ENCODE results near the gene SCFD1. TPM values are rescaled to one million over a fixed set of nuclear protein-coding genes. Genes with fewer than 3 reads are reported as not detected.

SCFD1 gene
- total RNA-seq, 6 experiments from 2014 or later, result 26.5 to 44.6 (median 34.8) TPM

DNA sequence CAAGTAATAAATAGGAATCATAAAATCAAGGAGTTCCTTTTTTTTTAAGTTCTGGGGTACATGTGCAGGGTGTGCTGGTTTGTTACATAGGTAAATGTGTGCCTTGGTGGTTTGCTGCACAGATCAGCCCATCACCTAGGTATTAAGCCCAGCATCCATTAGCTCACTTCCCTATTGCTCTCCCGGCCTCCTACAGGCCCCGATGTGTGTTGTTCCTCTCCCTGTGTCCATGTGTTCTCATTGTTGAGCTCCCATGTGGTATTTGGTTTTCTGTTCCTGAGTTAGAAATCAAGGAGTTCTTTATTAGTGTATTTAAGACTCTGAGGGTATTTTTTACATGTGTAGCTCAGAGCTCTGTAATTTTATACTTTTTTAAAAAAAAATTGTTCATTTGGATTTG, 86.0 kb downstream of the SCFD1 start:
- TF ChIP-seq, protein P1, sequence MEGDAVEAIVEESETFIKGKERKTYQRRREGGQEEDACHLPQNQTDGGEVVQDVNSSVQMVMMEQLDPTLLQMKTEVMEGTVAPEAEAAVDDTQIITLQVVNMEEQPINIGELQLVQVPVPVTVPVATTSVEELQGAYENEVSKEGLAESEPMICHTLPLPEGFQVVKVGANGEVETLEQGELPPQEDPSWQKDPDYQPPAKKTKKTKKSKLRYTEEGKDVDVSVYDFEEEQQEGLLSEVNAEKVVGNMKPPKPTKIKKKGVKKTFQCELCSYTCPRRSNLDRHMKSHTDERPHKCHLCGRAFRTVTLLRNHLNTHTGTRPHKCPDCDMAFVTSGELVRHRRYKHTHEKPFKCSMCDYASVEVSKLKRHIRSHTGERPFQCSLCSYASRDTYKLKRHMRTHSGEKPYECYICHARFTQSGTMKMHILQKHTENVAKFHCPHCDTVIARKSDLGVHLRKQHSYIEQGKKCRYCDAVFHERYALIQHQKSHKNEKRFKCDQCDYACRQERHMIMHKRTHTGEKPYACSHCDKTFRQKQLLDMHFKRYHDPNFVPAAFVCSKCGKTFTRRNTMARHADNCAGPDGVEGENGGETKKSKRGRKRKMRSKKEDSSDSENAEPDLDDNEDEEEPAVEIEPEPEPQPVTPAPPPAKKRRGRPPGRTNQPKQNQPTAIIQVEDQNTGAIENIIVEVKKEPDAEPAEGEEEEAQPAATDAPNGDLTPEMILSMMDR (IDR thresholded peaks at IDR 0.05), result no peak
- TF ChIP-seq POLR2A (IDR thresholded peaks at IDR 0.05), result no peak
- H3K4me1 ChIP-seq, result no peaks in the 10 kb centered on the region
- no peaks in the 10 kb centered on the region for H3K27me3 ChIP-seq
- H3K27ac ChIP-seq, result no peak overlapping the region
- 100% methylated on average over 2 of the region's 2 CpGs for WGBS (ENCODE audit: insufficient coverage, low coverage, low lambda C conversion rate, missing lambda C conversion rate)
- H3K36me3 ChIP-seq, result peaks cover 0 to 20% (median 10%) of the 10 kb centered on the region in 4 donors
- intact Hi-C loops (cut with DNase I), result no loop called here
- H3K4me3 ChIP-seq, result no peak overlapping the region
- no peaks in the 10 kb centered on the region for H3K9me3 ChIP-seq
- ATAC-seq (no peak), DNase-seq (no peak)

DNA sequence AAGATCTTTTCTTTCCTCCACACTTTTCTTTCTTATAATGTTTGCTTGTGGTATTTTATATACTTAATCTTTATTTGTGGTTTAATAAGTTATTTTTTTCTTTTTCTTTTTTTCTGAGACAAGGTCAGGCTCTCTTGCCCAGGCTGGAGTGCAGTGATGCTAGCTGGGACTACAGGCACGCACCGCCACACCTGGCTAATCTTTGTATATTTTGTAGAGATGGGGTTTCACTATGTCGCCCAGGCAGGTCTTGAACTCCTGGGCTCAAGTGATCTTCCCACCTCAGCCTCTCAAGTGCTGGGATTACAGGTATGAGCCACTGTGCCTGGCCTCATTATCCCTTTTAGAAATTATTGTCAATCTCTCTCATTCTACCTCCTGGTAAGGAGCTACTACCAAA, 87.1 kb downstream of the SCFD1 start:
- no peak overlapping the region for H3K4me3 ChIP-seq
- H3K36me3 ChIP-seq, result peaks cover 0 to 20% (median 10%) of the 10 kb centered on the region in 4 donors
- no peak overlapping the region for H3K27ac ChIP-seq
- no peaks in the 10 kb centered on the region for H3K4me1 ChIP-seq
- no peaks in the 10 kb centered on the region for H3K27me3 ChIP-seq
- H3K9me3 ChIP-seq, result no peaks in the 10 kb centered on the region
- TF ChIP-seq, protein P1 (IDR thresholded peaks at IDR 0.05), result no peak
- TF ChIP-seq POLR2A (IDR thresholded peaks at IDR 0.05), result no peak
- DNase-seq (no peak), ATAC-seq (no peak)
- 100% methylated on average over 3 of the region's 3 CpGs for WGBS (ENCODE audit: insufficient coverage, low coverage, low lambda C conversion rate, missing lambda C conversion rate)
- intact Hi-C loops (cut with DNase I), result no loop called here

DNA sequence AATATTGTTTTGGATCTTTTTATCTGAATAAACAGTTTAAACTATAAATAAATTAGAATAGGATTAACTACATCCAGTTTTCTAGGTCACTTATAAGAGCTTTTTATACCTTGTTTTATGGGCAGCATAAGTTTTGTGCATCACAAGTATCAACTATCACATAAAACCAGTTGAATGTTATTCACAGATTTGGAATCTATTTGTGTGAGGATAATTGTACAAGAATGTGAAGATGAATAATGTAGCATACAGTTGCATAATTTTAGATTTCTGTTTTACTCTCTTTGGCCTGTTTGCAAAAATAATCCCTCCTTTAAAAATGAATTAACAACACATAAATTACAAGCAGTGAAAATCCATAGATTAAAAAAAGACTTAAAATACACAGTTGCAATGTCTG, 88.8 kb downstream of the SCFD1 start:
- no peak for TF ChIP-seq POLR2A (IDR thresholded peaks at IDR 0.05)
- TF ChIP-seq, protein P1 (IDR thresholded peaks at IDR 0.05), result no peak
- Histone ChIP-seq H3K4me1 (no peaks in the 10 kb centered on the region), H3K9me3 (no peaks in the 10 kb centered on the region), H3K4me3 (no peak overlapping the region), H3K27me3 (no peaks in the 10 kb centered on the region), H3K36me3 (peaks cover 0 to 18% (median 10%) of the 10 kb centered on the region in 4 donors), H3K27ac (no peak overlapping the region)
- DNase-seq (no peak), ATAC-seq (no peak)
- intact Hi-C loops (cut with DNase I), result no loop called here

DNA sequence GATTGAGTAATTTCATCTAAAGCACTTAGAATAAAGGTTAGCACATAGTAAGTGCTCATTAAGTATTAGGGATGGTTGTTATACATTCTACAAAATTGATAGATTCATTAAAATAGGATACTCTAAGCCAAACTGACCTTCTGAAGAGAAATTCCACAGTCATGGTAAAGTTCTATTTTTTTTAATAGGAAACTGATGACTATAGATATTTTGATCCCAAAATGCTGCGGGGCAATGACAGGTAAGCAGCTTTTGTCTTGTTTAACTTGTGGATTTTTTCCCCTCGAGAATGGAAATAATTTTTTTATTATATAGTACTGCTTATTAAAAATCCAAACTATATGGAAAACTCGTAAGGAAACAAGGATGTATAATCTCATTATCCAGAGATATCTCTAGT, 97.0 kb downstream of the SCFD1 start:
- 98% methylated on average over 3 of the region's 3 CpGs for WGBS (ENCODE audit: insufficient coverage, low coverage, low lambda C conversion rate, missing lambda C conversion rate)
- no peak overlapping the region for H3K4me3 ChIP-seq
- H3K27ac ChIP-seq, result no peak overlapping the region
- no peak for DNase-seq
- no peaks in the 10 kb centered on the region for H3K4me1 ChIP-seq
- H3K9me3 ChIP-seq, result no peaks in the 10 kb centered on the region
- H3K27me3 ChIP-seq, result no peaks in the 10 kb centered on the region
- no peak for TF ChIP-seq POLR2A (IDR thresholded peaks at IDR 0.05)
- TF ChIP-seq, protein P1 (IDR thresholded peaks at IDR 0.05), result no peak
- intact Hi-C loops (cut with DNase I), result no loop called here
- ATAC-seq, result no peak
- peaks cover 0 to 5% (median 2%) of the 10 kb centered on the region in 4 donors for H3K36me3 ChIP-seq

DNA sequence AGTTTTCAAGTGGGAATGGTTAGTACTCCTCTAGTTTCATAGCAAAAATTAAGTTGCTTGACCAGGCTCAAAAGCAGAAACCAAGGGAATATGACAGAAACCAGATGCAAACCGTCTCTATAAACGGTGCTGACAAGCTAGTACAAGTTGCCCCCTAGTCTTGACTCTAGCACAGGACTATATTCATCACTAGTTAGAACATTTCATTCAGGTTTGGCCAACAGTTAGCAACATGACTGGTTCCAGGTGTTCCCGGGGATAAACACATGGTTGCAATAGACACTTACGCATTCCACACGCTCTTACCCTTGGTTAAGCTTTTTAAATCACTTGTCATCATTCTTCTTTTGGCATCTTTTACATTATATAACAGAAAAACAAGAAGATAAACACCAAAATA, 103.6 kb downstream of the SCFD1 start:
- no peak overlapping the region for H3K4me3 ChIP-seq
- intact Hi-C loops (cut with DNase I), result no loop called here
- H3K36me3 ChIP-seq, result peaks cover 0 to 10% (median 0%) of the 10 kb centered on the region in 4 donors
- TF ChIP-seq POLR2A (IDR thresholded peaks at IDR 0.05), result no peak
- TF ChIP-seq, protein P1 (IDR thresholded peaks at IDR 0.05), result no peak
- no peaks in the 10 kb centered on the region for H3K4me1 ChIP-seq
- ATAC-seq, result no peak
- no peaks in the 10 kb centered on the region for H3K27me3 ChIP-seq
- WGBS (ENCODE audit: insufficient coverage, low coverage, low lambda C conversion rate, missing lambda C conversion rate), result 89% methylated on average over 5 of the region's 5 CpGs
- H3K9me3 ChIP-seq, result no peaks in the 10 kb centered on the region
- no peak overlapping the region for H3K27ac ChIP-seq
- DNase-seq, result no peak

All from right lobe of liver (tissue), 6 donors.